Fibroblast of villous mesenchyme (primary cell): ENCODE data around the gene NPAS2. TPM values are rescaled to one million over a fixed set of nuclear protein-coding genes. Genes with fewer than 3 reads are reported as not detected.
A peak's percentile ranks its signal among the peaks of the same experiment; 100 is the strongest.

Source experiments
- DNase-seq: peaks from one replicate; pipeline ENCODE4 v3.0.0-alpha.2; 2010; ENCODE audit warnings: low read depth
- H3K4me3 ChIP-seq: 2 replicates; pipeline ENCODE4 v1.5.1; 2011; ENCODE audit warnings: low read depth, mild to moderate bottlenecking, low read length
- total RNA-seq: library from RNA; depleted of rRNA; stranded (reverse); fragments of >200 nt; gene quantifications from 2 replicates; pipeline ENCODE4 v1.2.3, GENCODE V29; 2012
- TF ChIP-seq, protein P1 (sequence below): IDR thresholded peaks from 2 replicates; pipeline ENCODE4 v1.5.1; 2012; ENCODE audit warnings: low read depth, mild to moderate bottlenecking, low read length; ENCODE audit not compliant: insufficient read depth

NPAS2 gene
- total RNA-seq, 1 donor: 17.3 TPM

- TF ChIP-seq, protein P1, sequence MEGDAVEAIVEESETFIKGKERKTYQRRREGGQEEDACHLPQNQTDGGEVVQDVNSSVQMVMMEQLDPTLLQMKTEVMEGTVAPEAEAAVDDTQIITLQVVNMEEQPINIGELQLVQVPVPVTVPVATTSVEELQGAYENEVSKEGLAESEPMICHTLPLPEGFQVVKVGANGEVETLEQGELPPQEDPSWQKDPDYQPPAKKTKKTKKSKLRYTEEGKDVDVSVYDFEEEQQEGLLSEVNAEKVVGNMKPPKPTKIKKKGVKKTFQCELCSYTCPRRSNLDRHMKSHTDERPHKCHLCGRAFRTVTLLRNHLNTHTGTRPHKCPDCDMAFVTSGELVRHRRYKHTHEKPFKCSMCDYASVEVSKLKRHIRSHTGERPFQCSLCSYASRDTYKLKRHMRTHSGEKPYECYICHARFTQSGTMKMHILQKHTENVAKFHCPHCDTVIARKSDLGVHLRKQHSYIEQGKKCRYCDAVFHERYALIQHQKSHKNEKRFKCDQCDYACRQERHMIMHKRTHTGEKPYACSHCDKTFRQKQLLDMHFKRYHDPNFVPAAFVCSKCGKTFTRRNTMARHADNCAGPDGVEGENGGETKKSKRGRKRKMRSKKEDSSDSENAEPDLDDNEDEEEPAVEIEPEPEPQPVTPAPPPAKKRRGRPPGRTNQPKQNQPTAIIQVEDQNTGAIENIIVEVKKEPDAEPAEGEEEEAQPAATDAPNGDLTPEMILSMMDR: no peak
- H3K4me3 ChIP-seq: no peak overlapping the region
- DNase-seq: no peak
These were observed 37.4 kb downstream of the NPAS2 start for GRCh38 chr2:100857341-100857740.

GRCh38 chr2:100857915-100858314, 38.0 kb downstream of the NPAS2 start:
- no peak overlapping the region for H3K4me3 ChIP-seq
- TF ChIP-seq, protein P1: no peak
- DNase-seq: peak; percentile 83

- H3K4me3 ChIP-seq: no peak overlapping the region
- TF ChIP-seq, protein P1: no peak
- DNase-seq: no peak
These were observed 40.0 kb downstream of the NPAS2 start for GRCh38 chr2:100859902-100860301.

- no peak for DNase-seq
- H3K4me3 ChIP-seq: no peak overlapping the region
- TF ChIP-seq, protein P1: no peak
These were observed 41.4 kb downstream of the NPAS2 start for GRCh38 chr2:100861340-100861739.

DNA sequence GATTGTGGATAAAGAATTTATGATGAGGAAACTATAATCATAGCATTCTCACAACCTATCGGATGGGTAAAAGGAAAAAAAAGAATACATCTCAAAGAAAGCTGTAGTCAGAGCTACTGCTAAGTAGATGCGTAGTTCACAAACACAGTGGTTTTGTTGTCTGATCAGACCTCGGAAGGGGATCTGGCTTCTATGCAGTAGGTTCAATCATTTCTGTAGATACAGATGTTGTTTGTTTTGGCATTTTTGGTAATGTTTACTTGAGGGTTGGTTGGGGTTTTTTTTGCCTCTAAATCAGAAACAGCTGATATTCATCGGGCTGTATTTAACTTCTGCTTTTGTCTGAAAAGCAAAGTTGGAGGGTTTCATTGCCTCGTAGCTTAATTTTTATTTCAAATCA, 42.1 kb downstream of the NPAS2 start:
- DNase-seq: no peak
- no peak overlapping the region for H3K4me3 ChIP-seq

DNA sequence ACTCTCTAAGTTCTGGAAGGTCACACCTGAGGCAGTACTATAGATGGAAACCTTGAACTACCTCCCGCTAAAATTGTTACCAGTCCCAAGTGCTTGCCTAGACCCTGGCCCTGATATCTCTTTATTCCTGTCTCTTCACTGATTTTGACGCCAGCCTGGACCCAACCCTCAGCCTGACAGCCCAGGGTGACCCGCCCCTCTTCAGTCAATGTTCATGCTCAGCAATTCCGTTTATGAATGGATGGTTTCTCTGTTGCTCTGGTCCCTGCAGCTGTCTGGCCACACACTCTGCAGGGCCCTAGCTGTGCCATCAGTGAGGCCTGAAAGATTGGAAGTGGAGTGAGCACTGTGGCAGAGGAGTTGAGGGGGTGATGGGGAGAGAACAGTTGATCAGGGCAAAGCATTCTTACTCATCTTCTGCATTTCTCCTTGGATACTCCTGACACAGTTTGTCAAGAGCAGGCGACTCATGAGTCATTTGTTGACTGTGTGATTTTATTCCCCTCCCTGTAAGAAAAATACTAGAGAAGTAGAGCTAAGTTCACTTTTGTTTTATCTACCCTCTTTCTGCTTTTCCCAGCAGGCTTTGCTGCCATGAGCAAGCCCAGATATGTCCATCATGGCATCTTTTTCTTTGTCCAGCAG, 46.0 kb downstream of the NPAS2 start:
- peak; percentile 76 for DNase-seq
- TF ChIP-seq, protein P1: no peak
- H3K4me3 ChIP-seq: no peak overlapping the region

More for the DNA sequence above, 42.1 kb downstream of the NPAS2 start:
- TF ChIP-seq, protein P1: no peak

DNA sequence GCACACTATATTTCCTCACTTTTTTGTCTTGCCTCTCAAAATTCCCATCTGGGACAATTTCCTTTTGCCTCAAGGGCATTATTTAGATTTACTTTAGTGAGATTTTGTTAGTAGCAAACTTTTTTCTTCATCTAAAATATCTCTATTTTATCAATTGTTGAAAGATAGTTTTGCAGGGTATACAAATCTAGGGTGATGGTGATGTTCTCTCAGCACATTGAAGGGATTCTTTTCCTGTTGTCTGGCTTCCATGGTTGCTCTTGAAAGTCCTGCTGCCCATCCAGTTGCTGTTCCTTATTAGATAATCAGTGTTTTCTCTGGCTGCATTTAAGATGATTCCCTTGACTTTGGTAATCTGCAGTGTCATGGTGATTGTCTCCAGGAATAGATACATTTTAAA, 48.1 kb downstream of the NPAS2 start:
- H3K4me3 ChIP-seq: no peak overlapping the region
- no peak for DNase-seq
- TF ChIP-seq, protein P1: no peak
